Fibroblast of lung (primary cell): ENCODE measurements around the gene ZBTB8A.

Experiments used
- EZH2 ChIP-seq: IDR thresholded peaks from 2 replicates; pipeline ENCODE4 v1.5.1; 2012; ENCODE audit warnings: low read length, control low read depth, mild to moderate bottlenecking; ENCODE audit errors: missing control alignments
- TF ChIP-seq, protein P1 (sequence below), 2 donors: IDR thresholded peaks in 1 of 2; conservative IDR thresholded peaks in 1 of 2; 1 replicate in 1 of 2; 2 replicates in 1 of 2; pipeline ENCODE4 v1.5.1; 2011 to 2012; ENCODE audit warnings: low read length in 2 of 2, control low read depth in 1 of 2, inconsistent platforms in 1 of 2, low read depth in 1 of 2, mild to moderate bottlenecking in 1 of 2

GRCh38 chr1:32606565-32607371 lies 67.5 kb downstream of the ZBTB8A start:
- TF ChIP-seq EZH2: no peak
- TF ChIP-seq, protein P1, sequence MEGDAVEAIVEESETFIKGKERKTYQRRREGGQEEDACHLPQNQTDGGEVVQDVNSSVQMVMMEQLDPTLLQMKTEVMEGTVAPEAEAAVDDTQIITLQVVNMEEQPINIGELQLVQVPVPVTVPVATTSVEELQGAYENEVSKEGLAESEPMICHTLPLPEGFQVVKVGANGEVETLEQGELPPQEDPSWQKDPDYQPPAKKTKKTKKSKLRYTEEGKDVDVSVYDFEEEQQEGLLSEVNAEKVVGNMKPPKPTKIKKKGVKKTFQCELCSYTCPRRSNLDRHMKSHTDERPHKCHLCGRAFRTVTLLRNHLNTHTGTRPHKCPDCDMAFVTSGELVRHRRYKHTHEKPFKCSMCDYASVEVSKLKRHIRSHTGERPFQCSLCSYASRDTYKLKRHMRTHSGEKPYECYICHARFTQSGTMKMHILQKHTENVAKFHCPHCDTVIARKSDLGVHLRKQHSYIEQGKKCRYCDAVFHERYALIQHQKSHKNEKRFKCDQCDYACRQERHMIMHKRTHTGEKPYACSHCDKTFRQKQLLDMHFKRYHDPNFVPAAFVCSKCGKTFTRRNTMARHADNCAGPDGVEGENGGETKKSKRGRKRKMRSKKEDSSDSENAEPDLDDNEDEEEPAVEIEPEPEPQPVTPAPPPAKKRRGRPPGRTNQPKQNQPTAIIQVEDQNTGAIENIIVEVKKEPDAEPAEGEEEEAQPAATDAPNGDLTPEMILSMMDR (conservative IDR thresholded peaks at IDR 0.05 in 1 of 2, IDR thresholded peaks at IDR 0.05 in 1 of 2; ENCODE audit: low read depth in 1 of 2, low read length in 2 of 2): no peak
